ENCODE data around the gene KCNJ18.
"Not testable (repeated sequence)": the region's sequence is repeated elsewhere in the genome, so short reads cannot be mapped to it uniquely, and the experiment has no call there.

Gene KCNJ18

DNA sequence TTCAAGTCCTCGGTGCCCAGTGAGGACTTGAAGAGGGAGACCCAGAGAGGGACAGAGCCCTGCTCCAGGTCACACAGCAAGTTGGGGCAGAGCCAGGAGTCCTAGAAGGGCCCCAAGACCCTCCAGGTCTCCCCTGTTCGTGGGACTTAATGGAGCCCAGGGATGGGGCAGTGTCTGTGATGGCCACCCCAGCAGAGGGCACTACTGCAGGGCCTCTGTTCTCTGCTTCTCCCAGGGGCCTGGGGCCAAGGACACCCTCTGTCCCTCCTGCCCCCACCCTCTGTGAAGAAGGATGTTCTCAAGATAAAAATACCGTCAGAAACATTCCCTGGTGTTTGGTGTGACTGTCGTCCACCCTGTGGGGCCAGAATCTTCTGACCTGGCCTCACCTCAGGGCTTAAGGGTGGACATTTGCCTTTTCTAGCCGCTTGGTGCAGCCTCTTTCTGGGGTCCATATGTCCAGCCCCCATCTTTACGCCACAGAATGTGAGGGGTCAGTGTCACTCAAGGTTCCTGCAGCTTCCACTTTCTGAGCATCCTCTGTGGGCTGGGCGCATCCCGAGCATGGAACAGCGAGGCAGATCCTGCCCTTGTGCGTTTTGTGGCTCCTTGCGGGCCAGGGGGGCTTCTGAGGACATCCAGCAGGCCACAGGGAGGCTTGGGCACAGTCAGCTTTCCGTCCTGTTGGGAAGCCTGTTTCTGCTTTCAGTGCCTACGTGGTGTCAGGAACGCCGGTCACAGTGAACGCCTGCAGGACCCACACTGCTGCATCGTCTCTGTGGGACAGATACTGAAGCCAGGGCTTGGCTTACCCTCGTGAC, at the start of gene KCNJ18:
TSS of gene KCNJ18 (plus strand) at position 641 of the 821 bp plus-strand sequence. CDS start 10,264 bp downstream, outside the sequence.
- DNase-seq (ENCODE audit: low read depth in 2 of 2), result not testable (repeated sequence)

DNA sequence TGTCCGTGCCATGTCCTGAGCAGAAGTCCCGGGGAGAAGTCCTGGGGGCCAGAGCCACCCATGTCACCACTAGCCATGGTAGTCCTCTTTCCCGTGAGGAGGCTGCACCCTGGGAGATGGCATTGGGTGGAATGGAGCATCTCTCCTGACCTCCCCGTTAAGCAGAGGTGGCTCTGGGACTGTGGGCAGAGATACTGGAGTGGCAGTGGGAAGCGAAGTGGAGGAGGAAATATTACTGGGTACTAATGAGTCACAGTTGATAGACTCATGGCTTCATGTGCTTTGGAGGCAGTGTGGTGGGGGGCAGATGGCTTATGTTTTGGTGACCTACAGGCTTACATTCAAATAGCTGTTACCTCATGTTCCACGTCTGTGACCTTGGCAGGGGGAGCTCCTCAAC, 44.2 kb upstream of the KCNJ18 start:
- DNase-seq (ENCODE audit: low read depth in 2 of 2), result not testable (repeated sequence)

DNA sequence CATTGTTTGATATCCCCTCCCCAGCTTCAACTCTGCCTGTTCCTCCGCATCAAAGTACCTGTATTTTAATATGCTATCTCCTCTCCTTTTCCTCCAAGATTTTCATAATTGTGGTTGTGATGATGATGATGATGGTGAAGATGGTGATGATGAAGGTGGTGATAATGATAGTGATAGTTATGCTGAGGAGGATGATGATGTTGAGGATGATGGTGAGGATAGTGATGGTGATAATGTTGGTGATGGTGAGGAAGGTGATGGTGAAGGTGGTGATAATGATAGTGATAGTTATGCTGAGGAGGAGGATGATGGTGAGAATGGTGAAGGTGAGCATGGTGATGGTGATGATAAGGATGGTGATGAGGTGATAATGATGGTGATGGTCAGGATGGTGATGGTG, 42.3 kb upstream of the KCNJ18 start:
- DNase-seq (ENCODE audit: low read depth in 2 of 2), result not testable (repeated sequence)

DNA sequence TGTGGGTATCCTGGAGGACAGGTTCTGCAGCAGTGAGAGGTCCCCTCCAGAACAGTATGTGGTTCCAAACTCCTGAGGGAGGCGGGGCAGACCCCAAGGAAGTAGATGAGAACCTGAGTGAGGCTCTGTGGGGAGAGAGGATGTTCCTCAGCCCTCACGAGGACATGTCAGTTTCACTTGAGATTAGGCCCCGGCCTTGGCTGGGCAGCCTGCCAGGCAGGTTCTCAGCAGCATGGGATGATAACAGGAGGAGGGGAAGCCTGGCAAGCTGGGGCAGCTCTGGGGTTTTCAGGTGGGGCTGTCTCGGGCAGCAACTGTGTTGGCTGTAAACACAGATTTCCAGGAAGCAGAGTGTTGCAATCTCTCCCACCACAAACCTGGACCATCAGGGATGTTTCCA, 40.3 kb upstream of the KCNJ18 start:
- not testable (repeated sequence) for DNase-seq (ENCODE audit: low read depth in 2 of 2)

DNA sequence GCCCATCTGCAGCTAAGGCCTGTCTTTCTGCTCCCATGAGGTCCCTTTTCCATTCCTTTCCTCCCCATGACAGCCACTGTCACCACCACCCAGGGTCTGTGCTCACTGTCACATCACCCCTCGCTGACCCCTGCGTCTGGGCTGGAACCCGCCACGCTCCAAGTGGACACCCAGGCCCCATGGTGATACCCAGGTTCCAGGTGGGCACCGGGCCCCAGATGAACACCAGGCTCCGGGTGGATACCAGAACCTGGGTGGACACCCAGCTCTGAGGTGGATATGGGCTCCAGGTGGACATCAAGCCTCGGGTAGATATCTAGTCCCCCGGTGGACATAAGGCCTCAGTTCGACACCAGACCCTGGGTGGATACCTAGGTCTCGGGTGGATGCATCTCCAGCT, 39.1 kb upstream of the KCNJ18 start:
- not testable (repeated sequence) for DNase-seq (ENCODE audit: low read depth in 2 of 2)

DNA sequence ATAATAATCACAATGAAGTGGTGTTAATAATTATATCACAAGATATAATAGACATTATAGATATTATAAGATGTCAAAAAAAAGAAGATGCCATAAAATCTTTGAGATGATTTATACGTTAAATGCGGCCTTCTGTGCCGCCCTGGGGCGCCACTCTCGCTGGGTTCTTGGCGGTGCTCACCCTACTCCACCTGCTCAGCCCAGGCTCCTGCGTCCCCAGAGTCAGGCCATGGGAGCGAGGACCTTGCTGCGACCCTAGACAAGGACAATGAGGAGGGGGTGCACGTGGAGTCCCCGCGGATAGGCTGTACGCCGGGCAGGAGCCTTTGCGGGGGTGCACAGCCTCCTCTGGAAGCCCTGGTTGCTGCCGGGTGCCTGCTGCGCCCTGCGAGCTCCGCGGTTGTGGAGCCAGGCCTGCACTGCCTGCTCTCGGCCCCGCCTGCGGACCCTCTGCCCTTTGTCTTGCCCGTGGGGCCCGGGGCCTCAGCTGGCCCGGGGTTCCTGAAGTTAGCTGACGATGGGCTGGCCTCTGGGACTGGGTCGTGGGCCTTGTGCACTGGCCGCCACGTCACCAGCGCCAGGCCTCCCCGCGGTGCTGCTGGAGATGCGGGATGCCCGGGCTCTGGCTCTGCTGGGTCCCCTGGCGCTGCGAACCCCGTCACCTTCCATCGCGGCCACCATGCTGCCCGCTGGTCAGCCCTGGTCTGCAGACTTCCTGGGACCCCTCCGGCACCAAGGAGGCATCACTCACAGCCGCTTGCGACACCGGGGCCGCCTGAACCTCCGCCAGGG, 35.6 kb upstream of the KCNJ18 start:
- DNase-seq (ENCODE audit: low read depth in 2 of 2), result not testable (repeated sequence)

DNA sequence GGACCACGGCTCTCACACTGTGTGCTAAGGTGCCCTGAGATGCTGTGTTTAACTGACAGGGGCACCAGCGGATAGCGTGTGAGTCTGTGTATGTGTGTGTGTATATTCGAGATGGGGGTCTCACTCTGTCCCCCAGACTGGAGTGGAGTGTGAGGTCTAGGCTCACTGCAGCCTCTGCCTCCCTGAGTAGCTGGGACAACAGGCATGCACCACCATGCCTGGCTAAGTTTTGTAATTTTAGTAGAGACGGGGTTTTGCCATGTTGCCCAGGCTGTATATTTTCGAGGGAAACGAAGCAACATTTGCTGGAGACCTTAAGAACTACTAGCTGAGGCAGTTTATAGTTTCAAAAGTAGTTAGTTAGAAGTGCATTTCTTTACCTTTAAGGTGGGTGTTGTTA, 32.7 kb upstream of the KCNJ18 start:
- DNase-seq (ENCODE audit: low read depth in 2 of 2), result not testable (repeated sequence)

DNA sequence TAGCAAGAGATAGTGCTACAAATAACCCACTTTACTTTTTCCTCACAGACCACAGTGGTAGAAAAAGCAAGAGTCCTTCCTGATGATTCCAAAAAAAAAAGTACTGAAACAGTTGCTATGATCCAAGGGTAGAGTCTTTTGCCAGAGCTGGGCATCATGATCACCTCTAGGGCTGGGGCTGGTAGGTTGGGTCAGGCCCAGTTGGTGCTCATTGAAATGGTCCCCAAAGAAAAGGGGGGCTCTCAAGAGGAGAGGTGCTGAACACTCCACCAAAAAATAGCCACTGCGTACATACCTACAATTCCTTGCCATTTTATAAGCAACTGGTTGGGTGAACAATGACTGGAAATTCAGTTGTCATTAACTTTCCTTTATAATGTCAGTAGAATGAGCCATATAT, 30.9 kb upstream of the KCNJ18 start:
- DNase-seq (ENCODE audit: low read depth in 2 of 2), result not testable (repeated sequence)

DNA sequence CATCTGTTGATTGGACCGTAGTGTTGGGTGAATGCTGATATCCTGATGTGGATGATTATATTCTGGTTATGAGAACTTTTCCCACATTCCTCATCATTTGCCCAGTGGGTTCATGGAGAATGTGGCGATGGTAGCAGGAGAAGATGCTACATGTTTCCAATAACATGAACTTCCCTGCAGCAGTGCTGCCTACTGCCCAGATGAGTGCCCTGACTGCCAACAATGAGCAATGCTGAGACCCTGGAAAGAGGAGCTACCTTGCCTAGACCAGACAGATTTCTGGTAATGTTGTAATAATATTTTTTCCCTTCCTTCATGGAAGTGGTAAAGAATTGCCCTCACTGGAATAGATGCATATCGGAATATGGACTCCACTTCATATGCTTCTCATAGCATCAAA, 29.2 kb upstream of the KCNJ18 start:
- DNase-seq (ENCODE audit: low read depth in 2 of 2), result not testable (repeated sequence)

DNA sequence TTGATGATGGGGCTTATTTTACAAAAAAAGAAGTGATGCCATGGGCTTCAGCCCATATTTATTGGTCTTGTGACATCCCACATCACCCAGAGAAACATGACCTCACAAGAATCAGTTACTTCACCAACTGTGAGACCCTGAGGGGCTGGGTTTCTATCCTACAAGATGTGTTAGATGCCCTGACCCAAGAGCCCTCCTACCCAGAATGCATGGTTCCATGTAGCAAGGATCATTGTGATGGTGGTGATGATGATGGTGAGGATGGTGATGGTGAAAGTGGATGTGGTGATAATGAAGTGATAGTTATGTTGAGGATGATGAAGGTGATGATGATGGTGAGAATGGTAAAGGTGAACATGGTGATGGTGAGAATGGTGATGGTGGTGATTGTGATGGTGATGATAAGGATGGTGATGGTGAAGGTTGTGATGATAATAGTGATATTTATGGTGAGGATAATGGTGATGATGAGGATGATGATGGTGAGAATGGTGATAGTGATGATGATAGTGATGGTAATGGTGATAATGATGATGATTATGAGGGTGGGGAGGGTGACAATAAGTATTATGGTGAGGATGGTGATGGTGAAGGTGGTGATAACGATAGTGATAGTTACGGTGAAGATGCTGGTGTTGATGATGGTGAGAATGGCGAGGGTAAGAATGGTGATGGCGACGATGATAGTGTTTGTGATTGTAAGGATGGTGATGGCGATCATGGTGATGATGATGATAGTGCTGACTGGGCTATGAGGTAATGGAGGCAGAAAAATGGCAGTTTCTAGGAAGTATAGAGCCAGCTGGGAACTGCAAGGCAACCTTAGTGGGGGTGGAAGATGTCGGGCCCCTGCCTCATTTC, 28.5 kb upstream of the KCNJ18 start:
- not testable (repeated sequence) for DNase-seq (ENCODE audit: low read depth in 2 of 2)

DNA sequence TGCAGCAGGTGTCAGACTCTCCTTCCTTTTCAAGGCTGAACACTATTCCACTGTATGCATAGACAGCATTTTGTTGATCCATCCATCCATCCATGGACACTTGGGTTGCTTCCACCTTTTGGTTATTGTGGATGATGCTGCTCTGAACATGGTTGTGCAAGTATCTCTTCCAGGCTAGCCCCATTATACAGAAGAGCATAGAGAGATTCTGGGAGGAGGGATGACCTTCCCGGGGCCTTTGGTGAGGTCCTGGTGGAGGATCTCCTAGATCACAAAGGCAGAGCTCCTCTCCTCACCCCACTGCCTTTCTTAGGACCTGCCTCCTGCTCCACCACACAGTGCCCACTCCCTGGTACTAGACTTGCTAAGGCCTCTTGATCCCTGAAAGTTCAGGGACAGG, 27.2 kb upstream of the KCNJ18 start:
- not testable (repeated sequence) for DNase-seq (ENCODE audit: low read depth in 2 of 2)

DNA sequence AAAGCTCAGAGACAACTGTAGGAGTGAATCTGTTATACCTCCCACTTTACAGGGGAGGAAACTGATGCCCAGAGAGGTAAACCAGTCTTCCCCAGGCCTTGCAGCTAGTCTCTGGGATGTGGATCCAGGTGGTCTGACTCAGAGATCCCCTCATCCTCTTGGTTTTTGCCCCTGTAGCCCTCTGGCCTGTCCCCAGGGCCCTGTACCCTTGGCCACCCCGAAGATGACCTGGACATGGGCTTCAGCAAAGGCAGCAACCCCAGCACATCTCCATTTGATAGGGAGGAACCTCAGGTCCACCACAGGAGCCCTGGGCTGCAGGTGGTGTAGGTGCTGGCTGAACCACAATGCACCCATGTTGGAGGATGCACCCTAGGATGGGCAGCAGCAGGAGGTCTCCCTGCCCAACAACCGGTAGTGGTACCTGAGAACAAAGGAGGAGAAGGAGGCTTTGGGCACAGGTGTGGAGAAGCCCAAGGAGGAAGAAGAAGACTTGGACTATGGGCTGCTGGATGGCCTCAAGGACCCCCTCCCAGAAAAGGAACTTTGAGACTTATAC, 26.3 kb upstream of the KCNJ18 start:
- DNase-seq (ENCODE audit: low read depth in 2 of 2), result not testable (repeated sequence)

DNA sequence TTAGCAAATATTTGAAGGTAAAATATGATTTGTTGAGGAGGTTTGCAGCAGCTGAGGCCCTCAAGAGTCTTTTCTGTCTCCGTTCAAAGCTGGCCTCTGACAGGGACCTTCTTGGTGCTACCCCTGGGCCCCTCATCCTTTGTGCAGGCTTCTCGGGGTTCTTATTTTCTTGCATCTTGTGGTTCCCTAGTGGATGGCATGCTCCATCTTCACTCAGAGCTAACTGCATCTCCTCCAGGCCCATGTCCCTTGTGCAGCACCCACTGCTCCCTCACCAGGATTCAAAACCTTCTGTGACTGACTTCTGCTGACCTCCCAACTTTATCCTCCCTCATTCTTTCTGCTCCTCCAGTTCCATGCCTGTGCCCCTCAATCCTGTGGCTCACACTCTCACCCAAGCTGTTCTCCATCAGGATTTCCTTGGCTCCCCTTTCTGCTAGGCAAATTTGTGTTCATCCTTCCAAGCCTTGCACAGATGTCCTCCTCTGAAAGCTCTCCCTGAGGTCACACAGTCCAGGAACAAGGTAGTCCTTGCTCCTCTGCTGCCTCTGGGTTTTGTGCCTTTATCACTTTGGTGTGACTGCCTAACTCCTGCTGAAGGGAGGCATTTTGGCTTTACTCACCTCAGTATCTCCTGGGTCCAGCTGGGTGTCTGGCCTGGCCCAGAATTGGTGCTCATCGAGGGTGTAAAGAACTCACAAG, 25.5 kb upstream of the KCNJ18 start:
- not testable (repeated sequence) for DNase-seq (ENCODE audit: low read depth in 2 of 2)

DNA sequence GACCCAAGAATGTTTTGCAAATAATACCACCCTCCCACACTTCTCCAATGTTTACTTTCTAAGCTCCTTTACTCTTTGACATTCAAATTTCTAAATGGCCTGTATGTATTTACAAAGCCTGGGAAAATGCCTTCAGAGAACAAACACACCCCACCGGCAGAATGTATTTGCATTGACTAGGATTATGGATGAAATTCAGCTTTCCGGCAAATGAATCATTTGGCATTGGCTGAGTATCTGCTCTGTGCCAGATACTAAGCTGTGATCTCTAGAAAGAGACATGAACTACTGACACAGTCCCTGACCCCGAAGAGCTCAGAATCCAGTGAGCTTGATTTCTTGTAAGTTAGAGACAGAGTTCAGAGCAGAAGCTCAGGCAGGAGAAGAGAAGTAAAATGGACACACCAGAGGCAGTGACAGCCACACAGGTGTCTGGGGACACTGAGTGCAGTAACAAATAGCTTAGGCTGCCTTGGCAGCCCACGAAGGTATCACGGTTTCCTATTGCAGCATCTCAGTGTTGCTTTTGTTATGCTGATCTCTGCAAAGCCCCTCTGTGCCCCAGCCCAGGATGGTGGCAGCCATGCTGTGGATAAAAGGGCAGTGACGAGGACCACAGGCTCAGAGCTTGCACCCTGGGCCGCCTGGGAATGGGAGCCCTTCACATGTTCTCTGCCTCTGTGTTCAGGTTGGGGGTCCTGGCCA, 24.8 kb upstream of the KCNJ18 start:
- not testable (repeated sequence) for DNase-seq (ENCODE audit: low read depth in 2 of 2)

DNA sequence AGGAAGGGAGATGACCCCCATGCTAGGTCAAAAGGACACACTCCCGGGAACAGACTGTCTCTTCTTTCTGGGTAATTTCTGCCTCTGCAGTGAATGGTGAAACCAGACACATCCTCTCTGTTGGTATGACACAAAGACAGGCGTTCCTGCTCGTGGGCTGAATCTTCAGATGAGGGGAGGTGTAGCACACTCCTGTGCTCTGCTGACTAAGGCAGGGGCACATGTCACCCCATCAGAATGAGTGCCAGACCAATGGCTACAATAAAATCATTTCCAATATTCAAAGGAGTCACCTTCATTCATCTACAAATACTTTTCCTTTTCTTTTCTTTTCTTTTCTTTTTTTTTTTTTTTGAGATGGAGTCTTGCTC, 24.2 kb upstream of the KCNJ18 start:
- DNase-seq (ENCODE audit: low read depth in 2 of 2), result not testable (repeated sequence)

DNA sequence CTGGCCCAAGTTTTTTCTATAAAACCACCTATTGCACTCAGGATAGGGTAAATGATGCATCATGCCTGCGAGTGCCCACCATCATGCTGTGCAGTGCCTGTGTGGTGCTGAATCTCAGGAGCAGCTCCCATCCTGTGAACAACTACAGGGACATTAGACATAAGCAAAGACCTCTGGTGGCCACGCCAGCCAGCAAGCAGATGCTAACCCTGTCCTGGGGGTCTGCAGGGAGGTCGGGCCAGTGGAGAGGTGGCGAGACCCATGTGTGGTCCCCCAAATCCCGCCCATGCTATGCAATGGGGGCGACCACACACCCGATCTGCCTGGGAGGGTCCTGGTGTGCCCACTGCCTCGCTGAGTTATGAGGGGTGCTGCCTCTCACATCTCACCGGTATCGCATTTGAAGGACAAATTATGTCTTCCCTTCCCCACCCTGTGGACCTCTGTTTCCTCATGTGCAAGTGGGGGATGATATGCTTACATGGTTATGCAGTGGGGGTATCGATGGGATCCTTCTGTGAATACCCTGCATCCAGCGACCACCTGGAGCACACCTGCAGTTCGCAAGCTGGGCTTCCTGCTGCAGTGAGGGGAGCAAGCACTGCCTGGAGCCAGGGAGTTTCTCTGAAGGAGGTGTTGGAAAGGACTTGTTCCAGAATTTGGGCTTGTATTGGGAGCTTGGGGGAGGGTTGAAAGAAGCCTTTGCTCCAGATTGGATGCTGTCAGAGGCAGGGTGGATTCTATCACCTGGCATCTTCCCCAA, 23.4 kb upstream of the KCNJ18 start:
- not testable (repeated sequence) for DNase-seq (ENCODE audit: low read depth in 2 of 2)

DNA sequence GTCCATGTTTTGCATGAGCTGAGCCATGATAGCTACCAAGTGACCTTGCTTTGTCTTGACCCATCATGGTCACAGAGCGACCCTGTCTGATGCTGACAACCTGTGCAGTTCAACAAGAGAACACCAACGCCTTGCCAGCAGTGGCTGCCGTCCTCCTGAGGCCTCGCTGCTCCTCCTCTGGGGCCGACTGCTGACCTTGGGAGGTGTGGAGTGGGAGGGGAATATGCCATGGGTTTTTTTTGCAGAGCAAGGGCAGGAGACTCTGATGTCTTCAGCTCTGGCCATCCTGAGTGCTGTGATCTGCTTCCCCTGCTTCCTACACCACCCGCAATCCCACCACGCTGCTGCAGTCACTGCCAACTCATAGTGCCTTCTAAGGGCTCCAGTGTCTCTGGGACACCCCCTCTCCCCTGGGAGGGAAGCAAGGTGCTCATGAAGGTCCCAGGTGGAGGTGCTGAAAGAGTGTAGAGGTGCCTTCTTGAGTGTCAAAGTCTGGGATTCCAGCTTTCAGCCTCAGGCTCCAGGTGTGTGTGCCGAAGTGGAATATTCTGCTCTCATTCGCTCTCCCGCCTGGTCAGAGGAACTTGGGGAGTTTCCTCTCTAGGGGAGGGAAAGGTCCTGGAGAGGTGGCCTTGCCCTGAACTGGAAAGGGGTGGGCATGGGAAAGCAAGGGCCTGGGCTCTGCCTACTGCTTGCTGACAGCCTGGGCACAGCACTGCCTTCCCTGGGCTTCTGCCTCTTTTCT, 22.5 kb upstream of the KCNJ18 start:
- DNase-seq (ENCODE audit: low read depth in 2 of 2), result not testable (repeated sequence)

DNA sequence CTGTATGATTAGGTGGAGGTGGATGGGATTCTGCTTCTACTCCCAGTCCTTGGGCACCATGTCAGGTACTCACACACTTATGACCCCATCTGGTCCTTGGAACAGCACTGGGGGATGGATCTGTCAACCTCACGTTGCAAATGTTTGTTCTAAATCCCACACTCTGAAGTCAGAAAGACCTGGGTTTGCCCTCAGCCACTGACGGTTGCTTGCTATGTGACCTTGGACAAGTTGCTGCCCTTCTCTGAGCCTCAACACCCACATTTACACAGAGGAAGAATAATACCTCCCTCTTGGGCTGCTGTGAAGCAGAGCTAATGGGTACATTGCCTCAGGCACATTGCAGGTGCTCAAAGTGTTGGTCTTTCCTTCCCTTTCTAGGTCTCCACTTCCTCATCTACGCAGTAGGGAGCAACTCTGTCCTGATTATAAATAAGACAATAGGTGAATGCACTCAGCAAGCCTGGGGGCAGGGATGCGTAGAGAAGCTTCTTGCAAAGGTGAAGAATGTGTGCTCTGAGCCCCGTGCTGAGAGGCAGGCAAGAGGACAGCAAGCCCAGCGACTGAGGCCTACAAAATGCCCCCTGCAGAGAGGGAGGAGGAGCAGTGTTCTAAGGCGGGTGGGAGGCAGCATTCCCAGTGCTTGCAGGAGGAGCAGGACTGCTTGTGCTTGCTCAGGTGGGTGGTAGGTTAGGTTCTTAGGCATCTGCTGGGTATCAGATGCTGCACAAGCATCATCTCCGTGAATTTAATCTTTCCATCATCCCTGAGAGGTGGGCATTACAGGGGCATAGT, 21.8 kb upstream of the KCNJ18 start:
- not testable (repeated sequence) for DNase-seq (ENCODE audit: low read depth in 2 of 2)

Data from stimulated activated CD4-positive, alpha-beta T cell treated with anti-CD3 and anti-CD28 coated beads, Interleukin-15, amount 100 ng/mL, for 48 hours (primary cell).